SKM-1 treated with dmso at 0.1 percent for 144 hours (cell line): ENCODE data around the gene ALPI.

Experiments used
- DNase-seq: peaks from one replicate; lab custom pipeline; 2025; ENCODE audit not compliant: unreplicated experiment; lab: John Stamatoyannopoulos, UW

Gene ALPI

DNA sequence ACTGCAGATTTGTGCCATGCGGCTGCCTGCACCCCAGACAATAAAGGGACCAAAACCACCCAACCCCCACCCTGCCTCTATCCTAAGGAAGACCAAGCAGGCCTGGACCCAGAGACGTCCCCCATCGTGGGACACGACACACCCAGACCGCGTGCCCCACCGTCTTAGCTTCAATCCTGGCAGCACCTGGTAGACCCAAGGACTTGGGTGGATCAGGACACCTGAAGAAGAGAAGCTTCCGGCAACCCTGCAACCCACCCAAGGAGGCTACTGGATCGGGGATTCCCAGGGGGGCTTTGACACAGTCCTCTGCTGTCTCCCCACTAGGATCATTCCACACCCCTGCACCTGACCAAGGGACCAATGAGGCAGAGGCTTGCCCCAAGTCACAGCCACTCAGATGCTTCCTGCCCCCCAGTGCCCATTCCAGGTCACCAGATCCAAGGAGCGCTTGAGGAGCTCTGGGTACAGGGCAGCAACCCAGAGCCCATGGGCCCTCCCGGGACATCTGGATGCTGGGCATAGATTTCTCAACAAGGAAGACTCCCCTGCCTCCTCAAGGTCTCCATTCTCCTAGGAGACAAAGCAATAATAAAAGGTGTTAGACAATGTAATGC, 3.6 kb downstream of the ALPI start:
- DNase-seq = no peak

DNA sequence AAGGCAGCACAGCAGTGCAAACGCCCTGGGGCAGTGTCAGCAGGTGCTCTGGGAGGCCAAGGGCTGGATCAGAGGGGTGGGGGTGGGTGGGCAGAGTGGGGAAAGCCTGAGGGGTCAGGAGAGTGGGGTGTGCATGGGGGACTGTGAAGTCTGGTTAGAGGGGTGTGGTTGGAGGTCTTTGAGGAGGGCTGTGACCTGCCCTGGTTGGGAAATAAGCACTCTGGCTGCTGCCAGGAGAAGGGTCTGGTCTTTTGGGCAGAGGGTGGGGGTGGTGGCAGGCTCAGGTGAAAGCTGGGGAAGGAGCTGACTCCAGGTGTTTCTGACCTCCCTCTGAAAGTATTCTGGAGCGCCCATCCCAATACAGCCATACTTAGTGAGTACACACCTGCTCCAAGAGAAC, 4.2 kb downstream of the ALPI start:
- DNase-seq = no peak

DNA sequence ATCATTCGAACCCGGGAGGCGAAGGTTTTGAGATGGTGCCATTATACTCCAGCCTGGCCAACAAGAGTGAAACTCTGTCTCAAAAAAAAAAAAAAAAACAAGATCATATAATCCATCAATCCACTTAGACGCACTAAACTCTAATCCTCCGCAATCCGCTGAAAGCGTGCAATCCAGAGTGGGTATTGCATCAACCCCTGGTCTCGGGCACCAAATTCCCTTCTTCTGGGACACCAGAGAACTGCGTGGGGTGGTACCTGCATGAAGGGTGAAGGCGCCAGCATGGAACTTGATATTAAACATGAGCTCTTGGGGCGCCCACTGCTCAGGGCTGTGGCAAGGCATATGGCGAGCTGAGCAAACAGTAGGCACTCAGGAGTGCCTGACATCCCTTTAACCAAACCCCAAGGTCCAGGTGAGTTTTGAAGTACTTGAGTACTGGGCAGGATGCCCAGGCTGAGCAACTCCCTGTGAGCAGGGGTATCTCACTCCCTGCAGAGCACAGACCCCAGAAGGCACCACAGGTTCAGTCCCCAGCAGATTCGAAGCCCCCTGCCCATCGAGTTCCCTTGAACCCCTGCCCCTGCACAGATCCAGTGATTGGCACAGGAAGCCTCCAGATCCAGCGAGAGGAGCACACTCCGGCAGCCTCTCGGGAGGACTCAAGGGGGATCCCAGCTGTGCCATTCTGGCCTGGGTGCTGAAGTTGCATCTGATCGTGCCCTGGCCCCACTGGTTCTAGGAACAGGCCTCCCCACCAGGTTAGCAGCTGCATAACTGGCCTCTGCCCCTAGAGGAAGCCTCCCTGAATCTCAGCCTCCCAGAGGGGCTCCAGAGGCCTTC, 8.0 kb downstream of the ALPI start:
- DNase-seq = no peak

- DNase-seq = no peak
These were observed 8.6 kb downstream of the ALPI start for GRCh38 chr2:232464544-232464885.

DNA sequence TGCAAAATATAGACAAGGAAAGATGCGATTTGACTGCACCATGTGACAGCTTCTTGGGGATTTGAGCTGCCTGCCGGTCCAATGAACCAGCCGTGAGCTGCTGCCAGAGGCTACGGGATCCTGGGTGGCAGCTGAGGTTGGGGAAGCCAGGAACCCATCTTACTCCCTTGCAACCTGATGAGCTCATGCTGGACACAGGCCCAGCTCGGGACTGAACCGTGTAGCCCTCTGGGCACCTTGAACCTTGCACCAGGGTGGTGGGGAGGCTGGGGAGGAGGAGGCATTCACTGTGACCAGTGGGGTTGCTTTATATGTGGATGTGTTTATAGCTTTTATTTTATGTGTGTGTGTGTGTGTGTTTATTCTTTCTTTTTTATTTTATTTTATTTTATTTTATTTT, 9.1 kb downstream of the ALPI start:
- no peak for DNase-seq

DNA sequence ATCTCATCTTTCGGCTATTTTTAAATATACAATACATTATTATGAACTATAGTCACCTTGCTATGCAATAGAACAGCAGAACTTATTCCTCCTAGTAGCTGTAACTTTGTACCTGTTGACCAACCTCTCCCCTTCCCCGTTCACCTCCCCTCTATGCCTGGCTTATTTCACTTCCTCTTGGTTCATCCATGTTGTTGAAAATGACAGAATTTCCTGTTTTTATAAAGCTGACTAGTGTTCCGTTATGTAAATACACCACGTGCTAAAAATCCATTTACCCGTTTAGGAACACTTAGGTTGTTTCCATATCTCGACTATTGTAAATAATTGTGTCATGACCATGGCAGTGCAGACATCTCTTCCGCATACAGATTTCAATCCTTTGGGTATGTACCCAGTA, 10.3 kb downstream of the ALPI start:
- no peak for DNase-seq

GRCh38 chr2:232473467-232473890, 17.5 kb downstream of the ALPI start:
- no peak for DNase-seq

DNA sequence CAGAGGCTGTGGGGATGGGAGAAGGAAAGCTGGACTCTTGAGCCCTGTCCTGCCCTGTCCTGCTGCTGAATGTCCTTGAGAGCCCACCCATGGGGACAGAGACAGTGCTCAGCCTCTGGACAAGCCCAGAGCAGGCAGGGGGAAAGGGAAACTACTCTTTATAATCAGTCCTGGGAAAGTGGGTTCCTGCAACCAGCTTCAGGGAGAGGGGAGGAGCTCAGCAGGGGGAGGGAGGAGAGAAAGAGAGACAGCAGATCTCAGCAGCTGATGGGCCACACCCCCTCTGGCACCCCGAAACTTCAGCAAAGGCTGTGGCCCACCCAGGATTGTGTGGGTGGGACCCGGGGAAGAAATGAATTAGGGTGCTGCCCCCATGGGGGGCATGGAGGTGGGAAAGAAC, 20.1 kb downstream of the ALPI start:
- no peak for DNase-seq

DNA sequence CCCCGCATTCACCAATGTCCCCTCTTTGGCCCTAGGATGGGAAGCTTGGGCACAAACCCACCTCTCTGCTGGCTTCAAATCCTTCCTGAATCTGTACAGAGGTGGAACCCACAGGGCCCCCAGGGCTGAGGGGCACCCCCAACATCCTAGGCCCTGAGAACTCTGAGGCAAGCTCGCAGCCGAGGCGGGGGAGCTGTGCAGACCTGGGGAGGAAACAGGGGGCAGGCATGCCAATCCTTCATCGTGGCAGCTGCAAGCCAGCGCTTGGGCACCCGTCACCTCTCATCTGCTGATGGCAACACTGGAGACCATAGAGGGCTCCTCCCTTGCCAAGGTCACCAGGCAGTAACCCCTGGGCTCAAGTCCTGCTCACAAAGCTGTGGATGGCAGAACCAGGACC, 20.8 kb downstream of the ALPI start:
- DNase-seq = no peak

DNA sequence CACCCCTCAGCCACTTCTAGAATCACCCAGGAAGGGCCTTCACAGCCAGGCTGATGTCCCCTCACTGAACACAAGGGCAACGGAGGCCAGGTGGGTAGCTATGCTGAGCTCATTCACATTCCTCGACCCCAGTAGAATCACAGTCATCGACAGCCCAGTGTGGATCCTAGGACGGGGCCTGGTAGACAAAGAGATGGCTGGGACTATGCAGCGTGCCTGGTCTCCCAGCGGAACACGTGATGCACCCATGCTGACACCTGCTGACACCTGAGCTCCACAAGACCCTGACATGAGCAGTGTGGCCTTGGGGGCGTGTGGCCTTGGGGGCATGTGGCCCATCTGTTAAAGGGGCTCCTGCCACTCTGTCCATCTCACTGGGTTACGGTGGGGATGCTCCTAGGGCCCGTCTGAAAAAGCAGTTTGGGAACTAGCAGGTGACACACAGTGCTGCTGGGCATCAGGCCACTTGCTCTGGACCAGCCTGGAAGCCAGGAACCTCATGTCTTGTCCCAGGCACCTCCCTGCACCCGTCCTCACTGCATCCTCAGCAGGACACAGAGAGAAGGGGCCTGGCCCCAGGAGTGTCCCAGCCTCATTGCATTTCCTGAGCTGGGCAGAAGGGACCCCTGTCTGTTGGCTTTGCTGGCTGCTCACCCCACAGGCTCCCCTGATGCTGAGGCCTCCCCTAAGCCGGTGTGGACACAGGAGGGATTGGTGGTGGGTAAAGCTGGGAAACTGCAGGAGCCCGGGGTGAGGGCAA, 22.0 kb downstream of the ALPI start:
- no peak for DNase-seq

GRCh38 chr2:232478571-232479340, 22.8 kb downstream of the ALPI start:
- no peak for DNase-seq

GRCh38 chr2:232479341-232480200, 23.6 kb downstream of the ALPI start:
- DNase-seq = no peak

GRCh38 chr2:232480201-232481190, 24.5 kb downstream of the ALPI start:
- DNase-seq = no peak

DNA sequence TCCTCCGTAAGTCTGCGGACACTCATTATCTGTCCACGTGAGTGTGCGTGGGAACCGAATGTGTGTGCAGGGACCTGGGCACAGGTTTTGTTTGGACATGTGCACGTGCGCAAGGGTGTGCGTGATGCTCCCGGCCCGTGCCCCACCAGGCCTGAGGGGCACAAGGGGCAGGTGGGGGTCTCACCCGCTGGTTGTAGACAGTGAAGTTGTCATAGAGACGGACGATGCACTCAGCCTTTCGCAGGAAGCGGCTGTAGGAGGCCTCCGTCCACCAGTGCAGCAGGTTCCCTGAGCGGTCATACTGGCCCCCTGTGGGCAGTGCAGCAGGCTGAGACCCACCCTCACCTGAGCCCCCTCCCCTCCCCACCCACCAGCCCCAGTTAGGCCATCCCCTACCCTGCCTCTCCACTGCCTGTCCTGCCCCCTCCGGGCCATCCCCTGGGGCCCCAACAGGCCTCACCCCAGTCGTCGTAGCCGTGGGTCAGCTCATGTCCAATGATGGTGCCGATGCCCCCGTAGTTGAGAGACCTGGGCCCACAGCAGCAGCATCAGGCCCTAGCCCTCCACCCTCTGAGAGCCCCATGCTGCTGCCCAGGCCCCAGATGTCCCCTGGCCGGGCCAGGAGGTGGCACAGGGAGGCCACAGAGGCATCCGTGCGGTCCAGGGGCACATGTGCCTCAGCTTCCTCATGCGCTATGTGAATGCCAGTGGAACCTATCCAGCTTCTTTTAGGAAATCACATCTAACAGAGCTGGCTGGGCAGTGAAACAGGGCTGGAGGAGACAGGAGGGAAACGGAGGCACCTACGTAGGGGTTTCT, 25.6 kb downstream of the ALPI start:
- DNase-seq = no peak

- no peak for DNase-seq
These were observed 26.6 kb downstream of the ALPI start for GRCh38 chr2:232482301-232483238.

GRCh38 chr2:232483311-232483922, 27.5 kb downstream of the ALPI start:
- no peak for DNase-seq
